SKM-1 (cell line): ENCODE data around the gene SLIT1.

Source experiments
- DNase-seq: peaks from one replicate; lab custom pipeline; 2025; ENCODE audit not compliant: unreplicated experiment; lab: John Stamatoyannopoulos, UW

The SLIT1 gene

DNA sequence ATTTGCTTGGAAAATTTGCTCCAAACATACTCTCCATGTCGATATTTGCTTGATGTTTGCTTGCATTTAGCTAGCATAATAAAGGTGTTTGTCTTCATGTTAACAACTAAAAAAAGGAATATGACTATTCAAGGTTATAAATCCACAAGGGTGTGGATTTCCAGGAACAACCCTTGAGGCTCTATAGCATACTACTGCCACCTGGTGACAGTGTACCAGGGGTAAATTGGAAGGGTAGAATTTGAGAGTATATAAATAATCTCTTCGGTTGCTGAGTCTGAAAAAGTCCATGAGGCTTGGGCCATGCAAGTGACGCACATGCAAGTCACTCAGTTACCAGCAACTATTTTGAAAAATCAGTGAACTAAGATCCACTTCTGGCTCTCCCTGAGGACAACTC is 68.4 kb downstream of the SLIT1 start:
- DNase-seq = no peak

DNA sequence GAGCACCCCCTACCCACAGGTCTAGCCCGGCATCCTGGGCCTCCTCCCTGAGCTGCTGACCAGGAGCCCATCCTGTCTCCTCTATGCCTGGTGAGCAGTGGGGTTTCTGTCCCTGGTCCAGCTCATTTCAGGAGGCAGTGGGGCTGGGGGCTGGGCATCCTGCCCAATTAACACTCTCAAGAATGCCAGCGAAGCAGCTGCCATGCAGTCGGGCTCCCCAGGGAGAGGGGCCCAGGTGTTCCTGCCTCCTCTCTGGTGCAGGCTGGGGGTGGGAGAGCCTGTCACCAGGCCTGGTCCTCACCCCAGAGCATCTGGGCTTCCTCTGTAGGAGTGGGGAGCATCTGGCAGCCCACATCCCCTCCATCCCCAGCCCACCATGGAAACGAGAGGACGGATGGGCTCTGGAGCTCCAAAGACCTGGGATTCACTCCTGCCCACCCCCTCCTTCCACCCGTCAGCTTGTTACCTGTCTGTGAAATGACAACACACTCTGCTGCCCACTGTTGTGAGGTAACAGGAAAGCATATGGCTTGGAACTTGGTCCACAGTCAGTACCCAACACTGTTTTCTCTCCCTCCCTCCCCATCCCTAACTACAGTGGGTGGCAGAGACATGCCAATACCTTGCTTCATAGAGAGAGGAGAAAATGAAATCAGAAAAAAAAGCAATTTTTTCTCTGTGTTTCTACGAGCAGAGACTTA is 69.1 kb downstream of the SLIT1 start:
- DNase-seq = no peak

DNA sequence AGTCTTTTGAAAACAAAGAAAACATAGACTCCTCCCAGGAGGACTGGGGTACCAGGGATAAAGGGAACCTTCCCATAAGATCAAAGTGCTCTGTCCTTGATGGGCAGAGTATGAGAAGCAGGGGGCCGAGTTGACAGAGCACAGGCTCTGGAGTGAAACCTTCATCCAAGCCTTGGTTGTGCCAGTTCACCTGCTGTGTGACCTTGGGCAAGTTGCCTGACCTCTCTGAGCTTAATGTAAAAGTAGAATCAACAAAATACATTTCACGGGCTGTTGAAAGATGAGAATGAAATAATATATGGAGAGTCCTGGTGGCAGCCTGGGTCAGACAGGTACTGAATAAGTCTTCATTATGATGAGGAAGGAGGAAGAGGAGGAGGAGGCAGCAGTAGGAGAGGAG is 69.9 kb downstream of the SLIT1 start:
- DNase-seq = no peak

DNA sequence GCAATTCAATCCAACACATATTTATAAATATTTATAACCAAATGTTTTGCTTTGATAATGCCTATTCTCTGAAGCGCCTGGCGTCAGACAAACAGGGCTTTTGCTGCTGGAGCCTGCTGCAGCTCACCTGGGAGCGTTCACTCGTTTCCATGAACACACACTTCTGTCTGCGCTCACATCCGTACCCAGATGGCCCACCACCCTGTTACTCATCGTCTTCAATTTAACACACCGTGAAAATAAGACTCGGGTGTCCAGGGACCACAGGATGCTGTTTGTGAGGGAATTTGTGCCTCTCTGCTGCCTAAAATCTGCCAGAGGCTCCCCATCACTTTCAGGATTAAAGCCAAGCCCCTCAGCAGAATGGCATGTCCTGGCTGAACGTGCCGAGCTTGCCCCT is 74.1 kb downstream of the SLIT1 start:
- no peak for DNase-seq

DNA sequence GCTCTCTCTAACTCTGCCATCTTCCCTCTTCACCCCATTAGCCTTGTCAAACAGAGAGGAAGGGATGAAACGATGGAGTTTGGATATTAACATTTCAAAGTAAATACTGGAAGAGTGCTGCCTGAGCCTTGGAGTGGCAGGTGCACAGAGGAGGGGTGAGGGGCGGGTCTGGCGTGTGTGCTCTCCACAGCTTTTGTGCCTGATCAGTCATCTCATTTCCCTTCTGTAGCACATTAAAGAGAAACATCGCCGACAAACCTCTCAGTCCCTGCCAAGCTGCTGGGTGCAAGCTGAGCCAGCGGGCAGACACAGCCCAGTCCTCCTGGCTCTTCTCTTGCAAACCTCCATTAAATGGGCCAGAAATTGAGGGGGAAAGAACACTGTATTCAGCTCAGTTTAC is 76.2 kb downstream of the SLIT1 start:
- DNase-seq = no peak

DNA sequence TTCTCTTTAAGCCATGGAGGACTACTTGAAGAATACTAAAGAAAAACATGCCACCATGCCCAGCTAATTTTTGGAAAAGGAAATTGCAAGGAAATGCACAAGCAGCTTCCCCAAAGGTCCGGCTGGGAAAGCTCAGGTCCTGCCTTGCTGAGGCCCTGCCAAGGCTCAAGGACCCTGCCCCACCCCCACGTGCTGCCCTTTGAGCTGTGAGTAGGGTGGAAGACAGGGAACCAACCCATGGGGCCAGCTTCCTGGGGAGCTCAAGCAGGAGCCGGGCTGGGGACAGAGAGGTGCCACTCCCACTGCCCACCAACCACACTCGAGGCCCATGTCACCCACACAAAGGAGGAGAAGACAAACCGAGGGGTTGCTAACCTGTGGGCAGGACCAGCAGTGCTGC is 78.2 kb downstream of the SLIT1 start:
- no peak for DNase-seq

DNA sequence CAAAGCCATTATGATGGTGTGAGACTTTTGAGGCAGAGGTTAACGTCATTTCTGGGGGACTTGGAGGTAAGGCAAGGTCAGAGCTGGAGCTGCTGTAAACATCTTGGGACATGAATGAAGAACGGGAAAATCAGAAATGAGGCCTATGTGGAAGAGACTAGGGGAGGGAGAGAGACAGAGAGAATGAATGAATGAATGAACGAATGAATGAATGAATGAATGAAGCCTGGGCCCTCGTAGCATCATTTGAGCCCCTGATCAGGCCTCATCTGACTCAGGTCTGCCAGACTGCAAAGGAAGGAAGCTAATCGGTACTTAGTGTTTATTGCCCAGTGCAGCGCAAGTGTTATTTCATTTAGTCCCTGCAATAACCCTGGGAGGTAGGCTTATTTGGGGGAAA is 79.6 kb downstream of the SLIT1 start:
- no peak for DNase-seq

DNA sequence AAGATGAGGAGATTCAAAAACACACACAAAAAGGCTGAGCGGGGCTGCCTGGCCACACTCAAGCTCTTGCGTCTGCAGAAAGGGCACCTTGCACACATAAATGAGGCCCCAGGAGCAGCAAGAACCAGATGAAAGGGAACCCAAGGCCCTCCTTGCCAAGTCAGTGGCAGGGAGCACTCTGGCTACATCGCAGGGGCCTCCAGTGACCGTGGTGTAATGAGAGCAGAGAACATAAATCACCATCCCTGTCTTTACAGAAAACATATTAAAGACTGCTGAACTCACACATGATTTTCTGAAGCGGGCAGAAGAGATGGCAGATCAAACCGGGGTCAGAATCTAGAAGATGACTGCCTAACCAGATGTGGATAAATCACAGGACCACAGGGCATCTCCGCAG is 80.5 kb downstream of the SLIT1 start:
- DNase-seq = no peak

DNA sequence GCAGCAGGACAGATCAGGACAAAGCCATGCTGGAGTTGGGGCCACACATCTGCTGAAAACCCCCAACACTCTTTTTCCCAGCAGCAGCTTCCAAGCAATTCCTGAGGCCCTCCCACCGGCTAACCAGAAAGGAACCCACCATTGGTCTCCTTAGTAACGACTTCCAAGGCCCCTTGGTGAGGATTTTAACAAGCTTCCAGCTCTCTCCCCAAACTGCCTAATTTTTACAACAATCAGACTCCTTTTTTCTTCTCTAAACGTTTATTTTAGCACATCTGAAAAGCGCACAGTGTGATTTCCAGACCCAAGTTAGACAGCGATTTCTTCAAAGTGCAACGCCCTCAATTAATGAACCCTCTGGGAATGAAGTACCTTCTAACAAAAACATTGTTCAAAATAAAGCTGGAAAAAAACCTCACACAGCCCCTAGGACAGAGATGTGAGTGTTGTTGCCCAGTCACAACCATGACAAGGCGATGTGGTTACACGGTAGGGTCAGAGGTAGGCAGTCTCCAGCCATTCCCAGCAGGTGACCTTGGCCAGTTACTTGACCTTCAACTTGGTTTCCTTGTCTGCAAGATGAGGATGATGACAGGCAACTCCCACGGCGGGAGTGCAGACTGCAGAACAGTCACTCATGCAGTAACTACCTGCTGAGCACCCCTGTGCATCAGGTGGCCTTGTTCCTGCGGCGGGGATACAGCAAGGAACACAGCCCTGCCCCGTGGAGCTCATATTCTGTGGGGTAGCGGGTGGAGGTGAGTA is 82.3 kb downstream of the SLIT1 start:
- DNase-seq = no peak

DNA sequence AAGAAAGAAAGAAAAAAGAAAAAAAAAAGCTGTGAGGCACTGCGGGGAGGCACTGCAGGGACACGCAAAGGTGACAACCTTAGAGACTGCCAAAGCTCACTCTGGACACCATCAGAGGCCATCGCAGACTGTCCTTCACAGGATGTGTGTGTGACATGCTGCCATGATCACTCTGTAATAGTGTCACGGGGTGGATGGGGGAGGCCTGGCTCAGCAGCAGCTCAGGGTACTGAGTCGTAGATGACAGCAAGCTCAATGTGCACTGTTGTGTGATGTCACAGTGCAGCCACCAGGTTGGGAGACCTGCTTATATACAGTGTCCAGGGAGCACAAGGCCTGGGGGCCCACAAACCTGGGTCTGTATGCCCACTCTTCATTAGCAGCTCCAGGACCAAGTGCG is 83.3 kb downstream of the SLIT1 start:
- no peak for DNase-seq

DNA sequence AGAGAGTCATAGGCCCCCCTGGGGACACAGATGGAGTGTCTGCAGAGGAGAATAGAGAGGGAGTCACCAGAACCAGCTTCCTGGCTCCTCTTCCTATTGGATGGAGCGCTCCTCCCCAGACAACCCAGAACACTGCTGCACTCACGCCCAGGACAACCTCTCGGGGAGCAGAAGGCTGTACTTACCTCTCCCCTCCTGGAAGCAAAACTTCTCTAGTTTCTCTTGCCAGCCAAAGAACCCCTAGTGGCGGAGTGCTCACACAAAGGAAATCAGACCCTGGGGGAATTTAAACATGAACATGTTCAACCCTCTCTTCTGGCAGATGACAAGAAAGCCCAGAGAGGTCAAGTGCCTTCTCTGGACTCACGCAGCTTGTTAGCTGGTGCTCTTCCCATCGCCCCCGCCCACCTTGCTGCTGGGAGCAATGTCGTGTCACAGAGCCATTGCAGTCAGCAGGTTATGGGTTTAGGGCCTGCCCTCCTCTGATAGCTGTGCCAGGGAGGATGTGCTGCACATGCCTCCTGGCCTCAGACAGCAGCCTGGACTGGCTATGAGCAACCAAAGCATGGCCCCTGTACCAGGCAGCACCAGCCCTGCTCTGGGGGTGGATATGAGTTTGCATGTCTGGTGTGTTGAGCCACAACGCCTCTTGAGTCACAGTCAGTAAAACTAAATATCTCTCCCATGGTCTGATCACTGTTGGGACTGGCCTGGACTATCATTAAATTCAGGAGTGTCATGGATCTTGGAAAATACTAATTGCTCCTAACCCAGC is 84.4 kb downstream of the SLIT1 start:
- no peak for DNase-seq

DNA sequence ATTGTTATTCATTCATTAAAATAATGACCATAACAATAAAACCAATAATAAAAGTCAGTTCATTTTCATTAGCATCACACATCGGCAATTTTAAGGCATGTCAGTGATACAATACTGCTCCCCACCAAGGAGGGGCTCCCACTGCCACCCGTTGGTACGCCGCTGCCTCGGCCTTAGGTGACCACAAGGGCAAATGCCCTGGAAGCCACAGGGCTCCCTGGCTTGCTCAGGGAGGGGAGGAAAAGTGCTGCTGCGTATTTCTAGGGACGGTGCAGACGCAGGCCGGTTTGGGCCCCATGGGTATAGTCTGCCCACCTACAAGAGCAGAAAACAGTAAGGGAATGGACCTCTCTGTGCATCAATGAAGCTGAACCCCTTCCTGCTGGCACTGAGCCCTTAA is 85.1 kb downstream of the SLIT1 start:
- DNase-seq = no peak

DNA sequence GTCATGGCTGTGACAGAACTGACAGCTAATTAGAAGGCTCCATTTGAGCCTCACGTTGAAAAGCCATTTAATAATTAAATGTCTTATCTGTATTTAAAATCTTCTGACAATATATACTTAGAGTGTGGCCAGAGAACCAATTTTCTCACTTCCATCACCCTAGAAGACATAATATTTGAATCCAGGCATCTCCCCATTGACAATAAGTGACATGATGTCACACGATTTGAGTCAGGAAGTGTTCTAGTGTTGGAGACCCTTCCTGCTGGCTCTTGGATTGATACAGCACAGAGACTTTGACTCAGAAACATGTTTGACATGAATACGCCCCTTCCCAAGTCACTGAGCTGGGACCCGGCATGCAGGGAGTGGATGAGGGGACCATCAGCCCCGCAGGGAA is 85.9 kb downstream of the SLIT1 start:
- no peak for DNase-seq

DNA sequence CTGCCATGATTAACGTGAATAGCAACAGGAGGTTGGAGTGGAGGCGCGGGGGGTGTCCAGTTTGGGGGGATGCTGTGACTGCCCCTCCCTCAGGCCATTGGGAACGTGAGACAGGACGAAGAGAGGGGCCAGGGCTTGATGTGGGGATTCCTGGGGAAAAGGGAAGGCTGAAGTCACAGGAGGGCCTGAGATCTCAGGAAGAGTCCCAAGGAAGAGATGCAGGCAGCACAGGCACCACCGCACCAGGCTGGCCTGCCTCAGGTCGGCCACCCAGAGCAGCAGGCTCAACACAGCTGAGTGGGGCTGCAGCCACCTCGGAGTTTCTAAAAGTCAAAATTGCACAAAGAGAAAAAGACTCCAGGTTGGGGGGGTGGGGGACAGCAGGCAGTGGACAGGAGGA is 86.7 kb downstream of the SLIT1 start:
- no peak for DNase-seq

DNA sequence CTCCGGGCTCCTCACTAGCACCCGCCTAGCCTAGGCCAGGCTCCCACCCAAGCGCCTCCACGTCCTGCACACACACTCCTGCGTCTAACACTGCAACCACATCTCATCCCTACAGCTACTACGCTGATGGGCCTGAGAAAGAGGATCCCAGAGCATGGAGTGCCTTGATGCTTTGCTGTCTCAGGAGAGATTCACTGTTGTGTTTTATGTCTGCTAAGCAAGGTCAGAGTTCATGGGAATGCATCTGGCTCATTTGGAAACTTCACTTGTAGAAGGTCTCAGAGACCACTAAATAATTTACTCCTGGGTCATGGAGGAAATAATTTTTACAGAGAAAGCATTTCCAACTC is 88.7 kb downstream of the SLIT1 start:
- no peak for DNase-seq

DNA sequence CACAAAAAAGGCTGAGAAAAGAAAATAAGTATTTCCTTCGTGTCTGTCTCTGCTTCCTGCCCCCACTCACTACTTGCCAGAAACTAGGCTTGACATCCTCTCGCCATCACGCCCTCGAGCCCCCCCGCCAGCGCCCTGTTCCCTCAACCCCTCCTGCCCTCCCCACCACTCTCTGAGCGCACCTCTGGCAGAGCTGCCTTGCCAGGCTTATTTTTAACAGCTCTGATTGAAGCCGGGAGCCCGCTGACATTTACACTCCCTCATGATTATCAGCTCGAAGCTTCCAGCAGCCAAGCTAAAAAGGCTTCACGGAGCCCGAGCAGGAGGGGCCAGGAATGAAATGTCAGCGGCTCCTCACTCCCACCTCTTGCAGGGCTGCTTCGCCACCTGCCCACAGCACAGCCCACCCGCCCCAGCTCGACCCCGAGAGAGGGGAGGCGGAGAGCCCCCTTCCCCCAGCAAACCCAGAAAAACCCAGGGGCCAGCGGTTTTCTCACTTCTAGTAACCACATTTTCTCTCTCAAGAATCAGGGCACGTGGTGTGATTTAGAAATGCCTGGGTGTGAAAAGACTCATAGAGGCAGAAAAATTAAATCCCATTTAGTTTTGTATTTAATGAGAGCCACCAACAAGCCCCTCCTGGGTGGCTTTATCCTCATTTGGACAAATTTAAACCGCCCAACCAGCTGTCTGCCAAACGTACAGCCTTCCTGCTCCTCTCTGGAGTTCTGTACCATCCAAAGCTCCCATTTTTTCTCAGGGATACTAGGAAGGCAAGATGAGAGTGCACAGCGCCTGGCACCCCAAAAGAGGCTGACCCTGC is 89.3 kb downstream of the SLIT1 start:
- no peak for DNase-seq

DNA sequence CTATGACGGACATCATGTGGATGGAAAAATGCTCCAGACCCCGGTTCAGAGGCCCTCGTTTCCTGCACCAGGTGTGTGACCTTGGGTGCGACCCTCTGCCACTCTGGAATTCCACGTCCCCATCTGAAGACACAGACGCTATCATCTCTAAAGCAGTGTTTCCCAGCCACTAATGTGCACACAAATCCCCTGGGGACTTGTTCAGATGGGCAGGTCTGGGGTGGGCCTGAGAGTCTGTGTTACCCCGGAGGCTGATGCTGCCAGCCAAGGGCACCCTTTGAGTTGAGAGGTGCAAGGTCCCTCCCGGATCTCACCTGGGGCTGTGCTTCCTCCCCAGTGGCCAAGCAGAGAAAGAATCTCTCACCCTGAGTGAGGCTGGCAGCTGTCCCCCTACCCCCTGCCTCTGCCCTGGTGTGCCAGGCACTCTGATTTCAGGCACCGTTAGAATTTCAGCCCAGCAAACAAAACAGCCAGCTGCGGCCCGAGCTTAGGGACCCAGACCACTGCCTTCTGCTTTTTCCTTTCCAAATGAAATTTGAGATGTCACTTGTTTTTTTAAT is 90.0 kb downstream of the SLIT1 start:
- DNase-seq = no peak

DNA sequence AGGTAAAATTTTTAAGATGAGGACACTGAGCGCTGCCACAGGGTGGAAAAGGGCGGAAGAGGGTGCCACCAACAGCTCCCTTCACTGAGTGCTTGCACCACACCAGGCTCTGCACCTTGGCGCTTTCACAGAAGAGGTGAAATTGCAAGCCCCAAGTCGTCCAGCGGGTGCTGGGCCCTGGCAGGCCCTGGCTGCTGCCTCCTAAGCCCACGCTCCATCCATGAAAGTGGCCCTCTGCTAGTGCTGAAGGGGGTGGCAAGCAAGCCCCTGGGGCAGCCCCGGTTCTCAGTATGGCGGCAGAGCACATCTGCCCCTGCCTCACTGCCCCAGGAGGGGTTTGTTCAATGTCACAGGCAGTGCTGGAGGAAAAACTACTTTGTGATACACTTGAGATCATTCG is 95.1 kb downstream of the SLIT1 start:
- no peak for DNase-seq

DNA sequence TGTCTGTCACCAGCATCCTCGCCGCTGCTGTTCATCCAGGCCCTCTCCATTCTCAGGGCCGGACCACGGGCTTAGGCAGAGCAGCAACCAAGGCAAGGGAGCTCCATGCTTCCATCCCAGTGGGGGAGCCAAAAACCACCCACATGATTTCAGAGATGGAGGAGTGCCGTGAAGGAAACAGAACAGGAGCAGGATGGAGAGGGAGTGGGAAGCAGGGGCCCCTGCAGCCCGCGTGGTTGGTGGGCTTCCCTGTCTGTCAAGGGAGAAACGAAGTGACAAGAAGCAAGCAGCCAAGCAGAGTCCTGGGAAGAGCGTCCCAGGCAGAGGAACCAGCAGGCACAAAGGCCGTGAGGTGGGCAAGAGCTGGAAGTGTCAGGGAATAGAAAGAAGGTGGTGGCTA is 95.7 kb downstream of the SLIT1 start:
- DNase-seq = no peak

DNA sequence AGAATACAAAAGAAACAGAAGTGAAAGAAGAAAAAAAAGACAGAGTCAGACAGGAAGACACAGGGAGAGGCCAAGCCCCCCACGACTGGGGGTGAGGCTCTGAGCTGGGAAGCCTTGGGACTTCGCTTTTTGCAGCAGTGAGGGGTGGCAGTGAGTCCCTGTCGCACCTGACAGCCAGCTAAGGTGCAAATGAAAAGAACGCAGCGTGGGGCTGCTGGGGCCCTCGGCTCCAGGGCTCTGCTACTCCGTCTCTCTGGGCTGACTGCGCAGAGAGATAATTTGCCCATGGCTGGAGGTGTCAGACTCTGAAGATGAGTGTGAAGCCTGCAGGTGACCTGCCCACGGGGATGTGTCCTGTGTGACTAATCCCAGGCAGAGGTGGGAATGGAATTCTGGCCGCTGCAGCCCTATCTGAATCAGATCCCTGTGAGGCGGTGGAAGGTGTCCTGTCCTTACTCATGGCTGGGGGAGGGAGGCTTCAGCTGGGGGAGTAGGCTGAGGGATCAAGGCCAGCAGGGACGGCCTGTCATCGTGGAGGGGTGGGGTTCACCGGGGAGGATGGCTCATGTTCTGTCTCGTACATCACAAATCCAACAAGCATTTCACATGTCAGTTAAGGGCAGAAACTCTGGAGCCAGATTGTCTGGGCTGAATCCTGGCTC is 96.4 kb downstream of the SLIT1 start:
- no peak for DNase-seq

DNA sequence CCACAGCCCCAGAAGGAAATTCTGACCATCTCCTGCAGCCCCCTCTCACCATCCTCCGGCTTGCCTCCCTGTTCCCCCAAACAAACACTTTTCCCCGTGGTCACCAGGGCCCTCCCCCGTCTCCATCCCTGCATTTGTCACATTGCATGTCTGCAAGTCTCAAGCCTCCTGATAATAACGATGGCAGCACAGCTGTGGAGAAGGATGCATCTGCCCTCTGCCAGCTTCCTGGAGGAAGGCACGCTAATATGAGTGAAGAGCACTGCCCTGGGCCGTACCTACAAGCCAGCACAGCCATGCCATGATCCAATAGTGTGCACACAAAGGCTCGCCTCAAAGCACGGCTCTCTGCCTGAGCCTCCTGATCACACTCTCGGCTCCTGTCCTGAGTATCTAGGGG is 98.5 kb downstream of the SLIT1 start:
- DNase-seq = no peak
